Ishikawa (cell line): ENCODE results near the gene GPR25.

Experiments used
- CEBPB ChIP-seq: IDR thresholded peaks from 2 replicates; pipeline ENCODE4 v1.6.1; 2012
- CREB1 ChIP-seq: IDR thresholded peaks from 2 replicates; pipeline ENCODE4 v1.6.1; 2012; ENCODE audit warnings: low read depth
- EGR1 ChIP-seq: IDR thresholded peaks from 2 replicates; pipeline ENCODE4 v1.6.1; 2012
- EP300 ChIP-seq: IDR thresholded peaks from 2 replicates; pipeline ENCODE4 v1.6.1; 2012; ENCODE audit warnings: borderline replicate concordance
- FOXM1 ChIP-seq: IDR thresholded peaks from 2 replicates; pipeline ENCODE4 v1.6.1; 2012; ENCODE audit warnings: low read depth, borderline replicate concordance
- MAX ChIP-seq: IDR thresholded peaks from 2 replicates; pipeline ENCODE4 v1.6.1; 2012
- NFIC ChIP-seq: IDR thresholded peaks from 2 replicates; pipeline ENCODE4 v1.6.1; 2012
- RAD21 ChIP-seq: IDR thresholded peaks from 2 replicates; pipeline ENCODE4 v1.6.1; 2012; ENCODE audit warnings: low read depth
- REST ChIP-seq: IDR thresholded peaks from 2 replicates; pipeline ENCODE4 v1.6.1; 2012; ENCODE audit warnings: low read depth, mild to moderate bottlenecking
- TAF1 ChIP-seq: IDR thresholded peaks from 2 replicates; pipeline ENCODE4 v1.6.1; 2012; ENCODE audit warnings: low read depth, mild to moderate bottlenecking
- TCF12 ChIP-seq: IDR thresholded peaks from 2 replicates; pipeline ENCODE4 v1.6.1; 2012; ENCODE audit warnings: low read depth
- TEAD4 ChIP-seq: IDR thresholded peaks from 2 replicates; pipeline ENCODE4 v1.6.1; 2012
- YY1 ChIP-seq: IDR thresholded peaks from 2 replicates; pipeline ENCODE4 v1.6.1; 2012; ENCODE audit warnings: low read depth
- ZBTB7A ChIP-seq: IDR thresholded peaks from 2 replicates; pipeline ENCODE4 v1.6.1; 2012; ENCODE audit warnings: low read depth
- TF ChIP-seq, protein P1 (sequence below): IDR thresholded peaks from 2 replicates; pipeline ENCODE4 v1.6.1; 2012

GPR25 gene

GRCh38 chr1:200875416-200875815 lies 2.6 kb downstream of the GPR25 start:
- TF ChIP-seq CEBPB: no peak
- TF ChIP-seq, protein P1, sequence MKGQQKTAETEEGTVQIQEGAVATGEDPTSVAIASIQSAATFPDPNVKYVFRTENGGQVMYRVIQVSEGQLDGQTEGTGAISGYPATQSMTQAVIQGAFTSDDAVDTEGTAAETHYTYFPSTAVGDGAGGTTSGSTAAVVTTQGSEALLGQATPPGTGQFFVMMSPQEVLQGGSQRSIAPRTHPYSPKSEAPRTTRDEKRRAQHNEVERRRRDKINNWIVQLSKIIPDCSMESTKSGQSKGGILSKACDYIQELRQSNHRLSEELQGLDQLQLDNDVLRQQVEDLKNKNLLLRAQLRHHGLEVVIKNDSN: no peak
- no peak for TF ChIP-seq EGR1
- TF ChIP-seq RAD21: no peak
- no peak for TF ChIP-seq CREB1
- no peak for TF ChIP-seq FOXM1
- no peak for TF ChIP-seq NFIC
- no peak for TF ChIP-seq YY1
- TF ChIP-seq TAF1: no peak
- no peak for TF ChIP-seq TEAD4
- no peak for TF ChIP-seq TCF12

DNA sequence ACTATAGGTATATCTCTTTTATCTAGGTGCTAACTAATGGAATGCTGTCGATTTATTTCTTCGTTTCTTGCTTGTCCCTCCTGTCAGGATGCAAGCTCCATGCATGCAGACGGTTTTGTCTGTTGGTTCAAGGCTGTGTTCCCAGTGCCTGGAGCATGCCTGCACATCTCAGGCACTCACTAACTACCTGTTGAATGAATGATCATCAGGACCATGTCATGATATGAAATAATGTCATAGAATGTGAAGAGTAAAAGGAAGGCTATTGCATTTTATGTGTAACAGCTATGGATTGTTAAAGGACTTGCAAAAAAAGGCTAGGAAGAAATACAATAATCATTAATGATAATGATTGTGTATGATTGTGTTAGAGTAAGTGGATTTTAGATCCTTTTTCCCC lies 4.2 kb downstream of the GPR25 start:
- TF ChIP-seq, protein P1: no peak
- TF ChIP-seq REST: no peak
- no peak for TF ChIP-seq EGR1
- no peak for TF ChIP-seq TCF12
- TF ChIP-seq EP300: no peak
- TF ChIP-seq TEAD4: no peak
- TF ChIP-seq MAX: no peak
- TF ChIP-seq ZBTB7A: no peak
- no peak for TF ChIP-seq NFIC
- TF ChIP-seq YY1: no peak
- TF ChIP-seq FOXM1: no peak

GRCh38 chr1:200877839-200878551 lies 5.2 kb downstream of the GPR25 start:
- TF ChIP-seq NFIC (no peak), YY1 (no peak), EP300 (no peak), FOXM1 (no peak), MAX (no peak)

DNA sequence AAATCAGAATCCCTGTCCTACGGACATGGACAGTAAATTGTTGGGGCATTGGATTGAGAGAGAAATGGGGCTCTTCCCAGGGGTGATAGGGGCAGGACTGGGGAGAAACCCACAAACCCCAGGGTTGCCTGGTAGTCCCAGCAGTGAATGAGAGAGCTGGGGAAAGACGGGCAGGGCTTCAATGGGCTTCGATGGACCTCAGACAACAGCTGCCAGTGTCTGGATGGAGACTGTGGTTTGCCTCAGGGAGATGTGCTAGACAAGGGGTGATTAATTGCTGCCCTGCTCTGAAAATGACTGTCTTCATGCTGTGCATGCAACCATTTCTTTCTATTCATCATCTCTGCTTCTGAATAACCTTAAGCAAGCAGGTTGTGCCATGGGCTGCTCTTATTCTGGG lies 7.4 kb downstream of the GPR25 start:
- TF ChIP-seq CEBPB (no peak), YY1 (no peak), RAD21 (no peak), CREB1 (no peak), TAF1 (no peak)

- TF ChIP-seq NFIC (no peak), MAX (no peak), ZBTB7A (no peak), CREB1 (no peak), CEBPB (no peak), YY1 (no peak), EGR1 (no peak), TCF12 (no peak), RAD21 (no peak), TEAD4 (no peak), FOXM1 (no peak), EP300 (no peak), REST (no peak), TAF1 (no peak)
- TF ChIP-seq, protein P1: no peak
These were observed 10.3 kb downstream of the GPR25 start for GRCh38 chr1:200883118-200883517.
